GM23248 (cell line): Measurements from ENCODE around the gene CDC42SE1.
"Not testable (repeated sequence)": the region's sequence is repeated elsewhere in the genome, so short reads cannot be mapped to it uniquely, and the experiment has no call there.

ENCODE experiments used
- EZH2 ChIP-seq: fragments of 200-600 bp; sonication (generic); IDR thresholded peaks from 2 replicates; pipeline ENCODE4 v1.6.1; 2018; ENCODE audit warnings: antibody characterized with exemption, mild to moderate bottlenecking; ENCODE audit not compliant: insufficient read depth, poor library complexity, severe bottlenecking
- EZH2phosphoT487 ChIP-seq: fragments of 200-600 bp; sonication (generic); IDR thresholded peaks from 2 replicates; pipeline ENCODE4 v1.6.1; 2018; ENCODE audit warnings: antibody characterized with exemption, moderate library complexity, mild to moderate bottlenecking, low read depth; ENCODE audit not compliant: insufficient read depth

DNA sequence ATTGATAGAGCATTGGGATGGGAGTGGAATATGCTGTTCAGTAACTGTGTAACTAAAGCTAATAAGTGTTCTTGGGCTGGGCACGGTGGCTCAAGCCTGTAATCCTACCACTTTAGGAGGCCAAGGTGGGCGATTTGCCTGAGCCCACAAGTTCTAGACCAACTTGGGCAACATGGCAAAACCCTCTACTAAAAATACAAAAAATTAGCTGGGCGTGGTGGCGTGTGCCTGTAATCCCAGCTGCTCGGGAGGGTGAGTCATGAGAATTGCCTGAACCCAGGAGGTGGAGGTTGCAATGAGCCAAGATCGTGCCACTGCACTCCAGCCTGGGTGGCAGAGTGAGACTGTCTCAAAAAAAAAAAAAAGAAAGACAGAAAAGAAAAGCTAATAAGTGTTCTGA, 38.0 kb upstream of the CDC42SE1 start:
- not testable (repeated sequence) for TF ChIP-seq EZH2, EZH2phosphoT487
